PFSK-1 (cell line): ENCODE measurements around the gene OBSL1.

Source experiments
- FOXP2 ChIP-seq: optimal IDR thresholded peaks from 2 replicates; pipeline ENCODE3; 2011; ENCODE audit warnings: borderline replicate concordance, control low read depth, inconsistent platforms; ENCODE audit not compliant: insufficient read depth; ENCODE audit errors: extremely low read length, extremely low read depth
- POLR2AphosphoS5 ChIP-seq: IDR thresholded peaks from 2 replicates; pipeline ENCODE4 v1.6.1; 2012; ENCODE audit warnings: low read depth, mild to moderate bottlenecking, control low read depth, low read length, moderate library complexity
- REST ChIP-seq, 2 experiments: IDR thresholded peaks; 2 replicates each; pipeline versions ENCODE4 v1.6.1 to v1.8.0; 2011 to 2012; ENCODE audit warnings: low read depth in 2 of 2, low read length in 2 of 2, control low read depth in 1 of 2, inconsistent platforms in 1 of 2, mild to moderate bottlenecking in 1 of 2, moderate library complexity in 1 of 2; ENCODE audit not compliant: insufficient read depth in 1 of 2
- SIN3A ChIP-seq: IDR thresholded peaks from 2 replicates; pipeline ENCODE4 v1.6.1; 2012; ENCODE audit warnings: mild to moderate bottlenecking, low read length, moderate library complexity, borderline replicate concordance; ENCODE audit not compliant: insufficient read depth
- TAF1 ChIP-seq: IDR thresholded peaks from 2 replicates; pipeline ENCODE4 v1.6.1; 2012; ENCODE audit warnings: low read length, control low read depth, borderline replicate concordance; ENCODE audit not compliant: insufficient read depth

Gene OBSL1

GRCh38 chr2:219502618-219503017 lies 68.7 kb downstream of the OBSL1 start:
- TF ChIP-seq REST (IDR thresholded peaks at IDR 0.05; ENCODE audit: insufficient read depth in 1 of 2, low read depth in 2 of 2, low read length in 2 of 2) (no peak), POLR2AphosphoS5 (no peak), FOXP2 (no peak), TAF1 (no peak), SIN3A (no peak)

- TF ChIP-seq FOXP2 = no peak
- no peak for TF ChIP-seq POLR2AphosphoS5
- no peak for TF ChIP-seq SIN3A
- no peak for TF ChIP-seq TAF1
- no peak for TF ChIP-seq REST (IDR thresholded peaks at IDR 0.05; ENCODE audit: insufficient read depth in 1 of 2, low read depth in 2 of 2, low read length in 2 of 2)
Measured at GRCh38 chr2:219501849-219502248, 69.5 kb downstream of the OBSL1 start.
